ENCODE results near the gene TULP4.

The TULP4 gene

DNA sequence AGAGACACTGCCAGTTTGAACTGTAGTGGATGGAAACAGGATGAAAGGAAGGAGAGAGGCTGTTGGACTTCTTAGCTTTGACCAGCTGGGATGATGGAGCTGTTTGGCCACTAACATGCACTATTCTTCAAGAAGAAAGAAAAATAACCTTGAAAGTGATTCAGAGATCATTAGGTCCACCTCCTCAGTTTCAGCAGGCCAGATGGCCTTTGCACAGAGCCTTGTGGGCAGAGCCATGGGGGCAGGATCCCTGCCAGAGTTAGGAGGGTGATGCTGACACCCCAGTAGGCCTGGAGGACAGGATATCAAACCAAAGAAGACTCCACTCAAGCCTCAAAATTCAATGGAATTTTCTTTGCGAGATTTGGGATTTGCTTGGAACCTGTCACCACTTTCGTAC lies 173.2 kb downstream of the TULP4 start:
- Histone ChIP-seq H3K4me1 (ENCODE audit: control insufficient read depth in 2 of 2, insufficient read depth in 2 of 2, low read length in 2 of 2) (no peaks in the 10 kb centered on the region), H3K36me3 (ENCODE audit: control insufficient read depth in 2 of 2, insufficient read depth in 2 of 2, low read length in 2 of 2) (peaks cover 16 to 23% of the 10 kb centered on the region in 2 donors), H3K9ac (ENCODE audit: low read depth in 1 of 2, low read length in 2 of 2) (no peak overlapping the region), H3K27me3 (ENCODE audit: control insufficient read depth in 2 of 2, insufficient read depth in 2 of 2, low read length in 2 of 2) (no peaks in the 10 kb centered on the region), H3K9me3 (ENCODE audit: control insufficient read depth in 2 of 2, low read length in 2 of 2) (no peaks in the 10 kb centered on the region), H3K4me3 (ENCODE audit: low read length in 2 of 2) (no peak overlapping the region), H3K27ac (ENCODE audit: low read depth in 2 of 2, low read length in 2 of 2) (no peak overlapping the region)

DNA sequence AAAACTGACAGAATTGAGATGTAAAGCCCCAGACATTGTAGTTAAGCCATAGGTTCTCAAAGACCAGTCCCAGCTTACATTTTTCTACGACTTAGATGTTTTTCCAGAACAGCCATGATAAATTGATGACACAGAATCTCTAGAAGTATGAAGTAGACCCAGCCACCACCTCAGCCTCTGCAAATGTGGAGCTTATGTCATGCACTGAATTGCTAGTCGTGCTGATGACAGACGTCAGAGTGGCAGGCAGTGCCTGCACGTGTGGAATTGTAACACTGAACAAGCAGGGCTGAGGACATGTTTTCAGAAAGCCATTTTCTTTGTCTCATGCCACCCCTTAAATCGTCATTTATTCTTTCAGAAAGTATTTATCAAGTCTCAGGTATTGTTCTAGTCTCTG lies 175.2 kb downstream of the TULP4 start:
- no peaks in the 10 kb centered on the region for H3K9me3 ChIP-seq (ENCODE audit: control insufficient read depth in 2 of 2, low read length in 2 of 2)
- H3K27me3 ChIP-seq (ENCODE audit: control insufficient read depth in 2 of 2, insufficient read depth in 2 of 2, low read length in 2 of 2) = no peaks in the 10 kb centered on the region
- no peak overlapping the region for H3K4me3 ChIP-seq (ENCODE audit: low read length in 2 of 2)
- H3K36me3 ChIP-seq (ENCODE audit: control insufficient read depth in 2 of 2, insufficient read depth in 2 of 2, low read length in 2 of 2) = peaks cover 5 to 7% of the 10 kb centered on the region in 2 donors
- H3K27ac ChIP-seq (ENCODE audit: low read depth in 2 of 2, low read length in 2 of 2) = no peak overlapping the region
- no peak overlapping the region for H3K9ac ChIP-seq (ENCODE audit: low read depth in 1 of 2, low read length in 2 of 2)
- no peaks in the 10 kb centered on the region for H3K4me1 ChIP-seq (ENCODE audit: control insufficient read depth in 2 of 2, insufficient read depth in 2 of 2, low read length in 2 of 2)

DNA sequence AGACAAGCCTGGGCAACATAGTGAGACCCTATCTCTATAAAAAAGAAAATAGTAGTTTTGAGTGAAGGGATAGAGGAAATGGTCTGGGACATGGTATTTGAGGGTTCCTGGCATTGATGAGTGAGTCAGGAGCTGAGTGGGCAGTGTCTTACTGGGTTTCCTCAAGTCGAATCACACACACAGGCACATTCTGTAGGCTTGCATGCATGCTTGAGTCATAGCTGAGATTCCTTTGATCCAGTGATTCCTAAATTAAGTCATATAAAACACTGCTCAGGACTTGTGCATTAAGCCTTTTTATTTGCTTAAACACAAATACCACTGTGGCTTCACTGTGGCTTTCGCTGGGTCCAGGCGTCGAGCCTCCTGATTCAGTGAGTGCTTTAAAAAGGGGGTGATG lies 175.8 kb downstream of the TULP4 start:
- Histone ChIP-seq H3K9me3 (ENCODE audit: control insufficient read depth in 2 of 2, low read length in 2 of 2) (no peaks in the 10 kb centered on the region), H3K9ac (ENCODE audit: low read depth in 1 of 2, low read length in 2 of 2) (no peak overlapping the region), H3K4me3 (ENCODE audit: low read length in 2 of 2) (no peak overlapping the region), H3K36me3 (ENCODE audit: control insufficient read depth in 2 of 2, insufficient read depth in 2 of 2, low read length in 2 of 2) (peaks cover 3 to 7% of the 10 kb centered on the region in 2 donors), H3K27me3 (ENCODE audit: control insufficient read depth in 2 of 2, insufficient read depth in 2 of 2, low read length in 2 of 2) (no peaks in the 10 kb centered on the region), H3K4me1 (ENCODE audit: control insufficient read depth in 2 of 2, insufficient read depth in 2 of 2, low read length in 2 of 2) (no peaks in the 10 kb centered on the region), H3K27ac (ENCODE audit: low read depth in 2 of 2, low read length in 2 of 2) (no peak overlapping the region)

DNA sequence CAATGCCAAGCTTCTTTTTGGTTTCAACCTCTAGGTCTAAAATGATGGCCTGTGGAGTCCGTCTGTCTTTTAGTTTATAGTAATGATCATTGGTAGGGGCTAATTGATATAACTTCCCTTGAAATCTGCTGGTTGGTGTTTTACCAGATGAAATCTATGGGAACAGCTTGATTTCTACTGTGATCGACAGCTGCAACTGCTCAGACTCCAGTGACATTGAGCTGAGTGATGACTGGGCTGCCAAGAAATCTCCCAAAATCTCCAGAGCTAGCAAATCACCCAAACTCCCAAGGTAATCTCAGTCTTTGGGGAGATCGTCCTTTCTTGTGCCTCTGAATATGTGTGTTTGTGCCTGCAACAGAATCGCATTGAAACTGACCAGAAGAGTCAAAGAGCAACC lies 177.2 kb downstream of the TULP4 start:
- Histone ChIP-seq H3K36me3 (ENCODE audit: control insufficient read depth in 2 of 2, insufficient read depth in 2 of 2, low read length in 2 of 2) (peaks cover 6 to 8% of the 10 kb centered on the region in 2 donors), H3K4me3 (ENCODE audit: low read length in 2 of 2) (no peak overlapping the region), H3K4me1 (ENCODE audit: control insufficient read depth in 2 of 2, insufficient read depth in 2 of 2, low read length in 2 of 2) (no peaks in the 10 kb centered on the region), H3K27me3 (ENCODE audit: control insufficient read depth in 2 of 2, insufficient read depth in 2 of 2, low read length in 2 of 2) (no peaks in the 10 kb centered on the region), H3K9me3 (ENCODE audit: control insufficient read depth in 2 of 2, low read length in 2 of 2) (no peaks in the 10 kb centered on the region), H3K9ac (ENCODE audit: low read depth in 1 of 2, low read length in 2 of 2) (no peak overlapping the region), H3K27ac (ENCODE audit: low read depth in 2 of 2, low read length in 2 of 2) (no peak overlapping the region)

DNA sequence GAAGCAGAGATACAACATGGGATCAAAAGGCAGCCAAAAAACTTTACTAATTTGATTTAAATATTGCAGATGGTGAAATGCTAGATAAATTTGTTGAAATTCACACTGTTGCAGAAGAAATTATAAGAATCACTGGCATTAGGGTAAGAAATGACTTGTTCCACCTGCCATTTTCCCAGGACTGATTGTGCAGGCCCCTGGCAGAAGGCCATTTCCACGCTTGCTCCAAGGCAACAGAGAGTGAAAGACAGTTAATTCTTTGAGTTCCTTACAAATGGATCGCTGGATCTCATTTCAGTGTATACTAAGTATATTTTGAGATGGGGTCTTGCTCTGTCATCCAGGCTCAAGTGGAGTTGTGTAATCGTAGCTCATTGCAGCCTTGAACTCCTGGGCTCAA lies 180.6 kb downstream of the TULP4 start:
- Histone ChIP-seq H3K36me3 (ENCODE audit: control insufficient read depth in 2 of 2, insufficient read depth in 2 of 2, low read length in 2 of 2) (peaks cover 11 to 13% of the 10 kb centered on the region in 2 donors), H3K4me3 (ENCODE audit: low read length in 2 of 2) (no peak overlapping the region), H3K27ac (ENCODE audit: low read depth in 2 of 2, low read length in 2 of 2) (no peak overlapping the region), H3K9ac (ENCODE audit: low read depth in 1 of 2, low read length in 2 of 2) (no peak overlapping the region), H3K27me3 (ENCODE audit: control insufficient read depth in 2 of 2, insufficient read depth in 2 of 2, low read length in 2 of 2) (no peaks in the 10 kb centered on the region), H3K4me1 (ENCODE audit: control insufficient read depth in 2 of 2, insufficient read depth in 2 of 2, low read length in 2 of 2) (no peaks in the 10 kb centered on the region), H3K9me3 (ENCODE audit: control insufficient read depth in 2 of 2, low read length in 2 of 2) (no peaks in the 10 kb centered on the region)

DNA sequence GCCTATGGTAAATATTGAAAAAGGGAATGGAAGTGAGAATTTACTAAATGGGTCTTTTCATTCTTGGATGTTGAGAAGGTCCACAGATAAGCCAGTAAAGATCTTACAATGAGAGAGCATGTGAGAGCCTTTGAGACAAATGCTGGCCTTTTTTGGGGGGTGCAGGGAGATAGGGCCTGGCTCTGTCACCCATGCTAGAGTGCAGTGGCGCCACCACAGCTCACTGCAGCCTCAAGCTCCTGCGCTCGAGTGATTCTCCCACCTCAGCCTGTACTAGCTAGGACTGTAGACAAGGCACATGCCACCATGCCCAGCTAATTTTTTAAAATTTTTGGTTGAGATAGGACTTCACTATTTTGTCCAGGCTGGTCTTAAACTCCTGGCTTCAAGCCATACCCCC lies 184.4 kb downstream of the TULP4 start:
- H3K36me3 ChIP-seq (ENCODE audit: control insufficient read depth in 2 of 2, insufficient read depth in 2 of 2, low read length in 2 of 2) = peaks cover 19 to 33% of the 10 kb centered on the region in 2 donors
- no peak overlapping the region for H3K4me3 ChIP-seq (ENCODE audit: low read length in 2 of 2)
- H3K4me1 ChIP-seq (ENCODE audit: control insufficient read depth in 2 of 2, insufficient read depth in 2 of 2, low read length in 2 of 2) = no peaks in the 10 kb centered on the region

DNA sequence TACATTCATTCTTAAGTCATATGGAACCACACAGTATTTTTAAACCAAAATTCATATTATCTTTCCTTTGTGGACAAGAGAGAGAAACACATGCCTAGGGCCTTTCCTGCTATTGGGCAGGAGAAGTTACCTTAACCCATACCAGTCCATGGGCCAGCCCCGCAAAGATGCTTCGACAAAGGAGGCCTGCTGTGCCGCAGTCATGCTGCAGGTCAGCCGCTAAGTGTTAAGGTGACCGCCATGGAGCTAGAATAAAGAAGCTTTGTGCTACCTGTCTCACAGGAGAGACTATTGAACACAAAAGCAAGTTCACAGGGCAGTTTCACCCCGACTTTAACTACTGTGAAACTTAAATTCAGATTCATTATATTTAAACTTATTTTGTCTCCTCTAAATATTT lies 185.4 kb downstream of the TULP4 start:
- Histone ChIP-seq H3K9ac (ENCODE audit: low read depth in 1 of 2, low read length in 2 of 2) (no peak overlapping the region), H3K27me3 (ENCODE audit: control insufficient read depth in 2 of 2, insufficient read depth in 2 of 2, low read length in 2 of 2) (no peaks in the 10 kb centered on the region), H3K36me3 (ENCODE audit: control insufficient read depth in 2 of 2, insufficient read depth in 2 of 2, low read length in 2 of 2) (peaks cover 17 to 36% of the 10 kb centered on the region in 2 donors), H3K4me3 (ENCODE audit: low read length in 2 of 2) (no peak overlapping the region), H3K27ac (ENCODE audit: low read depth in 2 of 2, low read length in 2 of 2) (no peak overlapping the region), H3K4me1 (ENCODE audit: control insufficient read depth in 2 of 2, insufficient read depth in 2 of 2, low read length in 2 of 2) (no peaks in the 10 kb centered on the region), H3K9me3 (ENCODE audit: control insufficient read depth in 2 of 2, low read length in 2 of 2) (no peaks in the 10 kb centered on the region)

More for the DNA sequence above, 184.4 kb downstream of the TULP4 start:
- Histone ChIP-seq H3K27me3 (ENCODE audit: control insufficient read depth in 2 of 2, insufficient read depth in 2 of 2, low read length in 2 of 2) (no peaks in the 10 kb centered on the region), H3K9me3 (ENCODE audit: control insufficient read depth in 2 of 2, low read length in 2 of 2) (no peaks in the 10 kb centered on the region), H3K9ac (ENCODE audit: low read depth in 1 of 2, low read length in 2 of 2) (no peak overlapping the region), H3K27ac (ENCODE audit: low read depth in 2 of 2, low read length in 2 of 2) (no peak overlapping the region)

DNA sequence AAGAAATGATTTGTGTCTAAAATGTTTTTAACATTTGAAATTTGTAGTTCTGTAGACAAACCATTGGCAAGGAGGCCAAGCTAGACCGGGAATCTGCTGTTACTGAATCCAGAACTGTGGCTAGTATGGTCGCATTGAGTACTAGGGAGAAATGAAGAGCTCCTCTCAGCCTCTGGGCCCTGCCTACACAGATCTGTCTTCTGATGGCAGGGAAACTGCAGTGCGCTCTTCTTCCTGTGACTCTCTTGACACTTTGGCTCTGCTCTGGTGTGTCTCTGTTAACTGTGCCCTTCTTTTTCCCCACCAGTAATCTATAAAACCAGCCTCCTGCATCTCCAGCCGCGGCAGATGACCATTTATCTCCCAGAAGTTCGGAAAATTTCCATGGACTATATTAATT lies 186.1 kb downstream of the TULP4 start:
- Histone ChIP-seq H3K9me3 (ENCODE audit: control insufficient read depth in 2 of 2, low read length in 2 of 2) (no peaks in the 10 kb centered on the region), H3K9ac (ENCODE audit: low read depth in 1 of 2, low read length in 2 of 2) (no peak overlapping the region), H3K27ac (ENCODE audit: low read depth in 2 of 2, low read length in 2 of 2) (no peak overlapping the region), H3K4me3 (ENCODE audit: low read length in 2 of 2) (no peak overlapping the region), H3K27me3 (ENCODE audit: control insufficient read depth in 2 of 2, insufficient read depth in 2 of 2, low read length in 2 of 2) (no peaks in the 10 kb centered on the region), H3K36me3 (ENCODE audit: control insufficient read depth in 2 of 2, insufficient read depth in 2 of 2, low read length in 2 of 2) (peaks cover 19 to 40% of the 10 kb centered on the region in 2 donors), H3K4me1 (ENCODE audit: control insufficient read depth in 2 of 2, insufficient read depth in 2 of 2, low read length in 2 of 2) (no peaks in the 10 kb centered on the region)

DNA sequence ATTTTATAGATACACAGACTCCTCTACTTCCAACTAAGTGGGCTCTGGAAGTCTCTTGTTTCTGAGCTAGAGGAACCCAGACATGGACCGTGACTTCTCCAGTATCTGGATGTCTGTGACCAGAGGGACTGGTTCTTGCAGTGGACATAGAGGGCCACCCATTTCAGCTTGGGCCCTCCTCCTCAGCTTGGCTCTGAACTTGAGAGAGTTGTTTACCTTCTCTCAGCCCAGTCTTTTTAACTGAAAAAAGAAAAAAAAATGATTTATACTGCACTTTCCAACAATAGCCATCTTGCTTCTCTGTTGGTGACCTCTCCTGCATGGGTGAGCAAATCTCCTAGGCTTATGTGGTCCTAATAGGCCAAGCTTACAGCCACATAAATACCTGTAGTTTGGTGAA lies 187.3 kb downstream of the TULP4 start:
- H3K9me3 ChIP-seq (ENCODE audit: control insufficient read depth in 2 of 2, low read length in 2 of 2) = no peaks in the 10 kb centered on the region
- H3K4me3 ChIP-seq (ENCODE audit: low read length in 2 of 2) = no peak overlapping the region
- H3K9ac ChIP-seq (ENCODE audit: low read depth in 1 of 2, low read length in 2 of 2) = no peak overlapping the region
- H3K4me1 ChIP-seq (ENCODE audit: control insufficient read depth in 2 of 2, insufficient read depth in 2 of 2, low read length in 2 of 2) = no peaks in the 10 kb centered on the region
- H3K36me3 ChIP-seq (ENCODE audit: control insufficient read depth in 2 of 2, insufficient read depth in 2 of 2, low read length in 2 of 2) = peaks cover 16 to 35% of the 10 kb centered on the region in 2 donors
- no peak overlapping the region for H3K27ac ChIP-seq (ENCODE audit: low read depth in 2 of 2, low read length in 2 of 2)
- H3K27me3 ChIP-seq (ENCODE audit: control insufficient read depth in 2 of 2, insufficient read depth in 2 of 2, low read length in 2 of 2) = no peaks in the 10 kb centered on the region

DNA sequence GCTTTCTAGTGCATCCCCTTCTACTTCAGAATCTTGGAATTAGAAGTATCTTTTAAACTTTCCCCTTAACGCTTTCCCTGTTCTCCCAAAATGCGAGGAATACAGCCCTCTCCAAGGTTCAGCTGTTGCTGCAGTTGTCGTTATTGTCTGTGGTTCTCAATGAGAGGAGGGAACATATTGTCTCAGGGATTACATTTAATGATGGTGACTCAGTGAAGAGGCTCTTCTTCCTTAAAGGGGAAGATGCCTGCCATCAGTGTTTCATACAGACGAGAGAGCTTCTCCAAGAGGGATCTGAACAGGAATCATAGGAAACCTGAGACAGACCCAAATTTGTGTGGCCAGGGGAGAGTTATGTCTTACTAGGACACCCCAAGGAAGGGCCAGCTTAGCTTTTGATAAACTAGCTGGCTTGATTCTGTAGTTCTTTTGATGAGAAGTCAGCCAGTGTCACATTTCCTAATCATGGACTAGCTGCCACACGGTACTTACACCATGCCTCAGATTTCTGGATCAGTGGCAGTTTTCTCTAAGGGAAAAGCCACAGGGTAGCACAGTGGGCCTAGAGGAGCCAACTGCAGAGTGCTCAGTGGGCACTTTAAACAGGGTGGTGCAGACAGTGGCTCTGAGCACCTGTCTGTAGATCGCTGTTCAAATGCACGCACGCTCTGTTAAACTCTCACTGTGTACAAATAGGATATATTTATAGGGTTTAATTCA lies 187.9 kb downstream of the TULP4 start:
- H3K27me3 ChIP-seq (ENCODE audit: control insufficient read depth in 2 of 2, insufficient read depth in 2 of 2, low read length in 2 of 2) = no peaks in the 10 kb centered on the region
- no peak overlapping the region for H3K9ac ChIP-seq (ENCODE audit: low read depth in 1 of 2, low read length in 2 of 2)
- no peaks in the 10 kb centered on the region for H3K9me3 ChIP-seq (ENCODE audit: control insufficient read depth in 2 of 2, low read length in 2 of 2)
- peaks cover 16 to 35% of the 10 kb centered on the region in 2 donors for H3K36me3 ChIP-seq (ENCODE audit: control insufficient read depth in 2 of 2, insufficient read depth in 2 of 2, low read length in 2 of 2)
- H3K4me3 ChIP-seq (ENCODE audit: low read length in 2 of 2) = no peak overlapping the region
- no peaks in the 10 kb centered on the region for H3K4me1 ChIP-seq (ENCODE audit: control insufficient read depth in 2 of 2, insufficient read depth in 2 of 2, low read length in 2 of 2)
- H3K27ac ChIP-seq (ENCODE audit: low read depth in 2 of 2, low read length in 2 of 2) = no peak overlapping the region
